HCT116 (cell line): Measurements from ENCODE around the gene DCLRE1C. TPM values are rescaled to one million over a fixed set of nuclear protein-coding genes. Genes with fewer than 3 reads are reported as not detected.

ENCODE experiments used
- ATAC-seq: fragments of 200-7000 bp; cut with Tn5 transposase; 2 replicates; pipeline ENCODE4 v1.9.1; 2020; ENCODE audit warnings: mild to moderate bottlenecking, moderate library complexity
- Bru-seq: library from RNA; stranded (reverse); fragments of 400-500 nt; gene quantifications from one replicate; lab custom pipeline; 2021; lab: Mats Ljungman, UMichigan
- BruChase-seq, 2 experiments: library from RNA; stranded (reverse); fragments of 400-500 nt; gene quantifications; one replicate each; lab custom pipeline; 2021; lab: Mats Ljungman, UMichigan
- BruUV-seq: library from RNA; stranded (reverse); fragments of 400-500 nt; replicated peaks from 2 replicates; lab custom pipeline; 2021; lab: Mats Ljungman, UMichigan
- CTCF ChIA-PET: fragments of 300-600 bp; sonication (Branson Sonifier 250); formaldehyde crosslinking; loops from one replicate; lab custom pipeline; 2021; ENCODE audit warnings: antibody characterized with exemption; lab: Charles Lee
- POLR2A ChIA-PET: fragments of 300-600, 350-600 bp; sonication (Branson Sonifier 250); formaldehyde crosslinking; loops from one replicate; lab custom pipeline; 2021; ENCODE audit warnings: antibody characterized with exemption; lab: Charles Lee
- RAD21 ChIA-PET, 2 experiments: fragments of 300-600 bp; sonication (Branson Sonifier 250); formaldehyde crosslinking; loops; one replicate each; lab custom pipeline; 2023; ENCODE audit warnings: low total read pairs in 2 of 2; ENCODE audit not compliant: uncharacterized antibody in 2 of 2, unreplicated experiment in 2 of 2, low non-redundant PET in 1 of 2; lab: Charles Lee
- DNase-seq: peaks from one replicate; pipeline ENCODE4 v3.0.0-alpha.2; 2010; ENCODE audit warnings: low read depth, low spot score
- H2AFZ ChIP-seq: fragments of 200-600 bp; shearing (Covaris generic), sonication (generic); 2 replicates; pipeline ENCODE4 v1.6.1; 2017; ENCODE audit warnings: low read depth, mixed run types, mixed read lengths, antibody characterized with exemption, low read length; ENCODE audit not compliant: poor library complexity, severe bottlenecking
- H3K27ac ChIP-seq: 2 replicates; pipeline ENCODE4 v1.5.1; 2012; ENCODE audit warnings: low read depth, low read length
- H3K27me3 ChIP-seq: fragments of 200-600 bp; sonication (generic); 2 replicates; pipeline ENCODE4 v1.6.1; 2016; ENCODE audit warnings: mixed run types, low read length, mixed read lengths; ENCODE audit not compliant: insufficient read depth
- H3K36me3 ChIP-seq, 2 experiments: fragments of 200-500 bp in 1 of 2; fragments of 200-600 bp in 1 of 2; sonication (Bioruptor generic) in 1 of 2; sonication (generic) in 1 of 2; 2 replicates each; pipeline versions ENCODE4 v1.5.1 to v1.6.1; 2014 to 2016; ENCODE audit warnings: low read length in 2 of 2, inconsistent platforms in 1 of 2, mixed read lengths in 1 of 2, mixed run types in 1 of 2; ENCODE audit not compliant: insufficient read depth in 2 of 2, control insufficient read depth in 1 of 2
- H3K4me1 ChIP-seq, 2 experiments: fragments of 200-600 bp in 1 of 2; sonication (generic) in 1 of 2; 2 replicates each; pipeline versions ENCODE4 v1.5.1 to v1.6.1; 2012 to 2017; ENCODE audit warnings: low read length in 2 of 2, inconsistent platforms in 1 of 2, mild to moderate bottlenecking in 1 of 2, mixed read lengths in 1 of 2, mixed run types in 1 of 2, moderate library complexity in 1 of 2; ENCODE audit not compliant: insufficient read depth in 2 of 2, control insufficient read depth in 1 of 2
- H3K4me2 ChIP-seq: fragments of 200-600 bp; sonication (generic); 2 replicates; pipeline ENCODE4 v1.6.1; 2017; ENCODE audit warnings: mixed run types, low read length, mixed read lengths
- H3K4me3 ChIP-seq, 2 experiments: fragments of 200-600 bp in 1 of 2; sonication (generic) in 1 of 2; replicated peaks in 1 of 2; 2 replicates each; pipeline ENCODE4 v1.5.1; 2011 to 2016; ENCODE audit warnings: low read length in 2 of 2, control low read depth in 1 of 2, low read depth in 1 of 2, mild to moderate bottlenecking in 1 of 2, mixed read lengths in 1 of 2, mixed run types in 1 of 2
- H3K79me2 ChIP-seq: fragments of 200-600 bp; sonication (generic); 2 replicates; pipeline ENCODE4 v1.6.1; 2017; ENCODE audit warnings: mild to moderate bottlenecking, mixed run types, low read length, moderate library complexity, mixed read lengths; ENCODE audit not compliant: insufficient read depth
- H3K9ac ChIP-seq: fragments of 200-600 bp; sonication (generic); 2 replicates; pipeline ENCODE4 v1.6.1; 2016; ENCODE audit warnings: low read length, mixed read lengths
- H3K9me2 ChIP-seq: fragments of 200-600 bp; sonication (generic), shearing (Covaris generic); 2 replicates; pipeline ENCODE4 v1.6.1; 2017; ENCODE audit warnings: mixed run types, mild to moderate bottlenecking, moderate library complexity; ENCODE audit not compliant: insufficient read depth
- H3K9me3 ChIP-seq, 2 experiments: fragments of 200-500 bp in 1 of 2; fragments of 200-600 bp in 1 of 2; sonication (Bioruptor generic) in 1 of 2; sonication (generic) in 1 of 2; 2 replicates each; pipeline ENCODE4 v1.6.1; 2014 to 2017; ENCODE audit warnings: low read length in 2 of 2, mixed read lengths in 2 of 2, inconsistent platforms in 1 of 2, low read depth in 1 of 2, mild to moderate bottlenecking in 1 of 2, mixed run types in 1 of 2, moderate library complexity in 1 of 2; ENCODE audit not compliant: control insufficient read depth in 1 of 2, insufficient read depth in 1 of 2
- H4K20me1 ChIP-seq: fragments of 200-600 bp; sonication (generic), shearing (Covaris generic); 2 replicates; pipeline ENCODE4 v1.6.1; 2017; ENCODE audit warnings: mixed run types, mild to moderate bottlenecking, moderate library complexity; ENCODE audit not compliant: insufficient read depth
- CBX3 ChIP-seq: IDR thresholded peaks from 2 replicates; pipeline ENCODE4 v1.6.1; 2012; ENCODE audit warnings: low read depth
- CEBPB ChIP-seq: IDR thresholded peaks from 2 replicates; pipeline ENCODE4 v1.6.1; 2012; ENCODE audit warnings: low read depth
- ELF1 ChIP-seq: IDR thresholded peaks from 2 replicates; pipeline ENCODE4 v1.6.1; 2012; ENCODE audit warnings: low read depth, borderline replicate concordance
- EZH2 ChIP-seq: fragments of 200-600 bp; sonication (generic); IDR thresholded peaks from 2 replicates; pipeline ENCODE4 v1.6.1; 2017; ENCODE audit warnings: antibody characterized with exemption, mixed run types
- JUND ChIP-seq: IDR thresholded peaks from 2 replicates; pipeline ENCODE4 v1.6.1; 2012
- POLR2A ChIP-seq: IDR thresholded peaks from 2 replicates; pipeline ENCODE4 v1.7.0; 2011; ENCODE audit warnings: borderline replicate concordance; ENCODE audit not compliant: insufficient read depth, insufficient read length; ENCODE audit errors: extremely low read depth
- POLR2AphosphoS5 ChIP-seq: IDR thresholded peaks from 2 replicates; pipeline ENCODE4 v1.6.1; 2011; ENCODE audit warnings: mild to moderate bottlenecking, low read depth, low read length, moderate library complexity
- RAD21 ChIP-seq: IDR thresholded peaks from 2 replicates; pipeline ENCODE4 v1.6.1; 2012; ENCODE audit warnings: low read depth, mild to moderate bottlenecking
- SP1 ChIP-seq: IDR thresholded peaks from 2 replicates; pipeline ENCODE4 v1.6.1; 2012; ENCODE audit warnings: low read depth
- SRF ChIP-seq: IDR thresholded peaks from 2 replicates; pipeline ENCODE4 v1.6.1; 2012; ENCODE audit warnings: low read depth
- TCF7L2 ChIP-seq: IDR thresholded peaks from 2 replicates; pipeline ENCODE4 v1.7.0; 2011; ENCODE audit warnings: borderline replicate concordance, inconsistent platforms; ENCODE audit not compliant: insufficient read depth, insufficient read length; ENCODE audit errors: extremely low read depth
- YY1 ChIP-seq: IDR thresholded peaks from 2 replicates; pipeline ENCODE4 v1.6.1; 2011; ENCODE audit warnings: low read length, low read depth, moderate library complexity, mild to moderate bottlenecking; ENCODE audit not compliant: insufficient replicate concordance; ENCODE audit errors: extremely low read depth
- intact Hi-C: fragments of 100-400 bp; cut with micrococcal nuclease; formaldehyde crosslinking; loops from 2 replicates; pipeline ENCODE4 v1.10.0; 2022
- long read RNA-seq: library from polyadenylated mRNA; unstranded; transcript quantifications from one replicate; pipeline ENCODE4 v2.0.0, GENCODE V29; 2021; ENCODE audit not compliant: unreplicated experiment
- polyA plus RNA-seq: library from polyadenylated mRNA; unstranded; fragments of >200 nt; gene quantifications from 2 replicates; pipeline ENCODE4 v1.2.1, GENCODE V29; 2012; ENCODE audit warnings: missing spikeins
- total RNA-seq: library from RNA; stranded (reverse); gene quantifications from one replicate; pipeline ENCODE4 v1.2.1, GENCODE V29; 2021; ENCODE audit not compliant: unreplicated experiment
- TF ChIP-seq, protein P1 (sequence below), 3 experiments: fragments of 200-600 bp in 1 of 3; sonication (generic) in 1 of 3; IDR thresholded peaks in 2 of 3; conservative IDR thresholded peaks in 1 of 3; 2 replicates each; pipeline ENCODE4 v1.5.1; 2012 to 2017; ENCODE audit warnings: low read depth in 2 of 3, low read length in 2 of 3, antibody characterized with exemption in 1 of 3, borderline replicate concordance in 1 of 3, control low read depth in 1 of 3, mild to moderate bottlenecking in 1 of 3, mixed read lengths in 1 of 3, mixed run types in 1 of 3, moderate library complexity in 1 of 3; ENCODE audit not compliant: insufficient read depth in 1 of 3
- TF ChIP-seq, protein P2 (sequence below): IDR thresholded peaks from 2 replicates; pipeline ENCODE4 v1.6.1; 2012
- TF ChIP-seq, protein P3 (sequence below): IDR thresholded peaks from 2 replicates; pipeline ENCODE4 v1.6.1; 2012; ENCODE audit warnings: low read depth
- TF ChIP-seq, protein P4 (sequence below): IDR thresholded peaks from 2 replicates; pipeline ENCODE4 v1.6.1; 2011; ENCODE audit warnings: mild to moderate bottlenecking, low read length, moderate library complexity; ENCODE audit not compliant: insufficient replicate concordance; ENCODE audit errors: extremely low read depth

The DCLRE1C gene
- total RNA-seq = 14.5 TPM
- polyA plus RNA-seq = 3.0 and 5.6 TPM in 2 replicates
- percentile 70 among the genes with signal in this experiment for Bru-seq, nascent RNA
- percentile 54 among the genes with signal in this experiment for BruChase-seq, experiment 1, labeled RNA remaining after a 6-hour chase
- BruChase-seq, experiment 2, labeled RNA remaining after a 2-hour chase = percentile 63 among the genes with signal in this experiment
- long read RNA-seq, transcript DCLRE1C-208 (15 exons, 2,463 nt) = minor isoform, 5 of 38 reads
- long read RNA-seq, transcript DCLRE1C-209 (14 exons, 2,354 nt) = major isoform, 6 of 38 reads
- long read RNA-seq, partial matches to known transcripts = 5 of 38 reads
- long read RNA-seq, other reads (novel, unspliced or antisense) = 20 of 38 reads

DNA sequence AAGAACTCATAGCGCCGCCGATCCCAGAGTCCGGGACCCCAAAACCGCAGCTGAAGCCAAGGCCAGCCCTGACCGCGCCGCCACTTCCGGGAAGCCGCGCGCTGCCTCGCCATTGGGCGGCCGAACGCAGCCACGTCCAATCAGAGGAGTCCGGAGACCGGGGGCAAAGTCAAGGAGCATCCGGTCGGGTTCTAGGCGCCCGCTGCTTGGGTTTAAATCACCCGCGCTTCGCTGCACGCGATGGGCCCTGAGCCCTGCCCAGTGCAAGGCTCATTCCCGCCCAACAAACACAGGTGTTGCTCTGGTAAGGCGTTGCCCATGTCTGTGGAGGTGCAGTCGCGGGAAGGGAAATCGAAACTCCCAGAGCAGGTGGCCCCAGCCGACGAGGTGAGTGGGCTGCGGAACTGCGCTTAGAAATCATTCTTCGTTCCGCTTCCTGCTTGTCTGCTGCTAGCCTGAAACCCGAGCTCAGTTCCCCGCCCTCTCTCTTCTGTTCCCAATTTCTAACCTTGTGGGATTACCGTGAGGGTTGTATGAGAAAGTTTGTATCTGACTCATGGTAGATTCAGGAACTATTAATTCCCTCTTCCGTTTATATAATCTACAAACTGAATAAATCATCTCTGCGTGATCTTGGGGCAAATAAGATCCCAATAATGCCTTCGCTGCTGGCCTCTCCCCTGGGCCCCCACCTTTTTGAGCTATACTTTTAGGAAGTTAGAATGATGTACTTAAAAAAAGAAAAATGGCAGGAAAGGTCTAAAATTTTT, at the start of gene DCLRE1C:
DCLRE1C (minus strand) TSS at position 96 of the 770 bp plus-strand sequence; CDS start at position 10, 86 bp downstream.
- Histone ChIP-seq H3K79me2 (peaks cover 53% of the 10 kb centered on the region), H3K9ac (peak within 1 kb of the TSS; percentile 76), H3K4me3 (peak within 1 kb of the TSS; percentile 76 to 82), H3K27me3 (no peaks in the 10 kb centered on the region), H3K27ac (peak within 1 kb of the TSS; percentile 70), H4K20me1 (no peaks in the 10 kb centered on the region), H3K9me3 (no peaks in the 10 kb centered on the region), H3K9me2 (no peaks in the 10 kb centered on the region), H2AFZ (peak within 1 kb of the TSS; percentile 59), H3K36me3 (peaks cover 0 to 9% of the 10 kb centered on the region in 2 experiments; a peak in 1 of 4 replicates), H3K4me1 (peaks cover 13 to 23% of the 10 kb centered on the region in 2 experiments), H3K4me2 (peak within 1 kb of the TSS; percentile 88)
- CTCF ChIA-PET = interaction anchor here (2.0 kb wide), 1 partner anchor 152 kb away, joined by 9 read pairs; no protein-coding TSS in a partner anchor
- intact Hi-C loops = loop anchor here (2.0 to 5.0 kb wide), 4 partner anchors 75 to 213 kb away; partner anchors contain the start of genes CDNF, HSPA14, MSANTD7 and NMT2
- ATAC-seq (peak; percentile 93), DNase-seq (peak; percentile 80)
- RAD21 ChIA-PET = no interaction called here
- POLR2A ChIA-PET = interaction anchor here (0.7 to 1.7 kb wide), 2 partner anchors 22 to 116 kb away, joined by 3 to 5 read pairs; partner anchors contain the start of genes CDNF, HSPA14 and MSANTD7
- TSS peak; percentile 95 for BruUV-seq
- TF ChIP-seq, protein P1, sequence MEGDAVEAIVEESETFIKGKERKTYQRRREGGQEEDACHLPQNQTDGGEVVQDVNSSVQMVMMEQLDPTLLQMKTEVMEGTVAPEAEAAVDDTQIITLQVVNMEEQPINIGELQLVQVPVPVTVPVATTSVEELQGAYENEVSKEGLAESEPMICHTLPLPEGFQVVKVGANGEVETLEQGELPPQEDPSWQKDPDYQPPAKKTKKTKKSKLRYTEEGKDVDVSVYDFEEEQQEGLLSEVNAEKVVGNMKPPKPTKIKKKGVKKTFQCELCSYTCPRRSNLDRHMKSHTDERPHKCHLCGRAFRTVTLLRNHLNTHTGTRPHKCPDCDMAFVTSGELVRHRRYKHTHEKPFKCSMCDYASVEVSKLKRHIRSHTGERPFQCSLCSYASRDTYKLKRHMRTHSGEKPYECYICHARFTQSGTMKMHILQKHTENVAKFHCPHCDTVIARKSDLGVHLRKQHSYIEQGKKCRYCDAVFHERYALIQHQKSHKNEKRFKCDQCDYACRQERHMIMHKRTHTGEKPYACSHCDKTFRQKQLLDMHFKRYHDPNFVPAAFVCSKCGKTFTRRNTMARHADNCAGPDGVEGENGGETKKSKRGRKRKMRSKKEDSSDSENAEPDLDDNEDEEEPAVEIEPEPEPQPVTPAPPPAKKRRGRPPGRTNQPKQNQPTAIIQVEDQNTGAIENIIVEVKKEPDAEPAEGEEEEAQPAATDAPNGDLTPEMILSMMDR (IDR thresholded peaks at IDR 0.05 in 2 of 3, conservative IDR thresholded peaks at IDR 0.05 in 1 of 3; ENCODE audit: borderline replicate concordance in 1 of 3, insufficient read depth in 1 of 3, low read depth in 2 of 3, low read length in 2 of 3) = no peak
- TF ChIP-seq YY1 (peak; percentile 39), JUND (no peak), SRF (no peak), SP1 (peak; percentile 88), ELF1 (peak; percentile 98), POLR2A (peak; percentile 86), TCF7L2 (peak; percentile 43), RAD21 (no peak), POLR2AphosphoS5 (peak; percentile 85), CBX3 (peak; percentile 88; the same call in 1 of the 2 replicates), EZH2 (no peak), CEBPB (no peak)
- TF ChIP-seq, protein P2, sequence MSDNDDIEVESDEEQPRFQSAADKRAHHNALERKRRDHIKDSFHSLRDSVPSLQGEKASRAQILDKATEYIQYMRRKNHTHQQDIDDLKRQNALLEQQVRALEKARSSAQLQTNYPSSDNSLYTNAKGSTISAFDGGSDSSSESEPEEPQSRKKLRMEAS = peak; percentile 97
- TF ChIP-seq, protein P3, sequence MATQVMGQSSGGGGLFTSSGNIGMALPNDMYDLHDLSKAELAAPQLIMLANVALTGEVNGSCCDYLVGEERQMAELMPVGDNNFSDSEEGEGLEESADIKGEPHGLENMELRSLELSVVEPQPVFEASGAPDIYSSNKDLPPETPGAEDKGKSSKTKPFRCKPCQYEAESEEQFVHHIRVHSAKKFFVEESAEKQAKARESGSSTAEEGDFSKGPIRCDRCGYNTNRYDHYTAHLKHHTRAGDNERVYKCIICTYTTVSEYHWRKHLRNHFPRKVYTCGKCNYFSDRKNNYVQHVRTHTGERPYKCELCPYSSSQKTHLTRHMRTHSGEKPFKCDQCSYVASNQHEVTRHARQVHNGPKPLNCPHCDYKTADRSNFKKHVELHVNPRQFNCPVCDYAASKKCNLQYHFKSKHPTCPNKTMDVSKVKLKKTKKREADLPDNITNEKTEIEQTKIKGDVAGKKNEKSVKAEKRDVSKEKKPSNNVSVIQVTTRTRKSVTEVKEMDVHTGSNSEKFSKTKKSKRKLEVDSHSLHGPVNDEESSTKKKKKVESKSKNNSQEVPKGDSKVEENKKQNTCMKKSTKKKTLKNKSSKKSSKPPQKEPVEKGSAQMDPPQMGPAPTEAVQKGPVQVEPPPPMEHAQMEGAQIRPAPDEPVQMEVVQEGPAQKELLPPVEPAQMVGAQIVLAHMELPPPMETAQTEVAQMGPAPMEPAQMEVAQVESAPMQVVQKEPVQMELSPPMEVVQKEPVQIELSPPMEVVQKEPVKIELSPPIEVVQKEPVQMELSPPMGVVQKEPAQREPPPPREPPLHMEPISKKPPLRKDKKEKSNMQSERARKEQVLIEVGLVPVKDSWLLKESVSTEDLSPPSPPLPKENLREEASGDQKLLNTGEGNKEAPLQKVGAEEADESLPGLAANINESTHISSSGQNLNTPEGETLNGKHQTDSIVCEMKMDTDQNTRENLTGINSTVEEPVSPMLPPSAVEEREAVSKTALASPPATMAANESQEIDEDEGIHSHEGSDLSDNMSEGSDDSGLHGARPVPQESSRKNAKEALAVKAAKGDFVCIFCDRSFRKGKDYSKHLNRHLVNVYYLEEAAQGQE = no peak
- TF ChIP-seq, protein P4, sequence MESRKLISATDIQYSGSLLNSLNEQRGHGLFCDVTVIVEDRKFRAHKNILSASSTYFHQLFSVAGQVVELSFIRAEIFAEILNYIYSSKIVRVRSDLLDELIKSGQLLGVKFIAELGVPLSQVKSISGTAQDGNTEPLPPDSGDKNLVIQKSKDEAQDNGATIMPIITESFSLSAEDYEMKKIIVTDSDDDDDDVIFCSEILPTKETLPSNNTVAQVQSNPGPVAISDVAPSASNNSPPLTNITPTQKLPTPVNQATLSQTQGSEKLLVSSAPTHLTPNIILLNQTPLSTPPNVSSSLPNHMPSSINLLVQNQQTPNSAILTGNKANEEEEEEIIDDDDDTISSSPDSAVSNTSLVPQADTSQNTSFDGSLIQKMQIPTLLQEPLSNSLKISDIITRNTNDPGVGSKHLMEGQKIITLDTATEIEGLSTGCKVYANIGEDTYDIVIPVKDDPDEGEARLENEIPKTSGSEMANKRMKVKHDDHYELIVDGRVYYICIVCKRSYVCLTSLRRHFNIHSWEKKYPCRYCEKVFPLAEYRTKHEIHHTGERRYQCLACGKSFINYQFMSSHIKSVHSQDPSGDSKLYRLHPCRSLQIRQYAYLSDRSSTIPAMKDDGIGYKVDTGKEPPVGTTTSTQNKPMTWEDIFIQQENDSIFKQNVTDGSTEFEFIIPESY = no peak
